Measurements from ENCODE around the gene TTPAL.

DNA sequence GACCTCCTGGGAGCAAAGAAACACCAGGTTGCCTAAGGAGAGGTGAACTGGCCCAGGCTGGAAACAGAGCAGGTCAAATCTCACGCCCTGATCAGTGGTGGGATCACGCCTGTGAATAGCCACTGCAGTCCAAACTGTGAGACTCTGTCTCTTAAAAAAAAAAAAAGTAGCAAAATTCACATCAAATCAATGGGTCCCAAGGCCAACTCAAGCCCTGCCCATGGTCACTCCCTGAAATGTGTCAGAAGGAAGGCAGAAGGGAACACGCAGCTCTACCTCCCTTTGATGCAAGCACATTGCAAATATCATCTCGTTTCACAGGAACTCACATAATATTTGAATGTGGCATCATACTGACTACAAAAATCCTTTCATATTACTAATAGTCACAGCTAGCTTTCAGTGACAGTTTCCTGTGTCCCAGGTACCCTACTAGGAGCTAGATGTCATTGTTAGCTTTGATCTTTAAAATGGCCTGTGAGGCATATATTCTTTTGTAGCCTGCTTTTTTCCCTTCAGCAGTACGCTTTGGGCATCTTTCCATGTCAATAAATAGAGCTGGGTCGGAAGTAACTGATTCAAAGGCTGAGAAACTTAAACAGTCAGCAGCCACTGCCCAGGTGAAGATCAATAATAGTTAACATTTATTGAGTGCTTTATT, 14.4 kb upstream of the TTPAL start:
- TF ChIP-seq EZH2 (IDR thresholded peaks at IDR 0.05; ENCODE audit: borderline replicate concordance, low read depth, low read length, severe bottlenecking) (no peak), POLR2AphosphoS5 (IDR thresholded peaks at IDR 0.05; ENCODE audit: insufficient read depth, low read depth, low read length) (no peak), POLR2A (IDR thresholded peaks at IDR 0.05; ENCODE audit: low read depth, low read length) (no peak)
- TF ChIP-seq, protein P1, sequence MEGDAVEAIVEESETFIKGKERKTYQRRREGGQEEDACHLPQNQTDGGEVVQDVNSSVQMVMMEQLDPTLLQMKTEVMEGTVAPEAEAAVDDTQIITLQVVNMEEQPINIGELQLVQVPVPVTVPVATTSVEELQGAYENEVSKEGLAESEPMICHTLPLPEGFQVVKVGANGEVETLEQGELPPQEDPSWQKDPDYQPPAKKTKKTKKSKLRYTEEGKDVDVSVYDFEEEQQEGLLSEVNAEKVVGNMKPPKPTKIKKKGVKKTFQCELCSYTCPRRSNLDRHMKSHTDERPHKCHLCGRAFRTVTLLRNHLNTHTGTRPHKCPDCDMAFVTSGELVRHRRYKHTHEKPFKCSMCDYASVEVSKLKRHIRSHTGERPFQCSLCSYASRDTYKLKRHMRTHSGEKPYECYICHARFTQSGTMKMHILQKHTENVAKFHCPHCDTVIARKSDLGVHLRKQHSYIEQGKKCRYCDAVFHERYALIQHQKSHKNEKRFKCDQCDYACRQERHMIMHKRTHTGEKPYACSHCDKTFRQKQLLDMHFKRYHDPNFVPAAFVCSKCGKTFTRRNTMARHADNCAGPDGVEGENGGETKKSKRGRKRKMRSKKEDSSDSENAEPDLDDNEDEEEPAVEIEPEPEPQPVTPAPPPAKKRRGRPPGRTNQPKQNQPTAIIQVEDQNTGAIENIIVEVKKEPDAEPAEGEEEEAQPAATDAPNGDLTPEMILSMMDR (IDR thresholded peaks at IDR 0.05; ENCODE audit: extremely low read depth in 1 of 2, insufficient read depth in 1 of 2, low read depth in 1 of 2, low read length in 2 of 2): no peak
- TF ChIP-seq, protein P2, sequence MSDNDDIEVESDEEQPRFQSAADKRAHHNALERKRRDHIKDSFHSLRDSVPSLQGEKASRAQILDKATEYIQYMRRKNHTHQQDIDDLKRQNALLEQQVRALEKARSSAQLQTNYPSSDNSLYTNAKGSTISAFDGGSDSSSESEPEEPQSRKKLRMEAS (IDR thresholded peaks at IDR 0.05; ENCODE audit: insufficient read depth, insufficient read length): no peak

Measured in endothelial cell of umbilical vein (primary cell).